Middle frontal gyrus (tissue), 1 donor: ENCODE data around the gene SLC26A1.
A peak's percentile ranks its signal among the peaks of the same experiment; 100 is the strongest.
"Not testable (repeated sequence)": the region's sequence is repeated elsewhere in the genome, so short reads cannot be mapped to it uniquely, and the experiment has no call there.

ENCODE experiments used
- DNase-seq: peaks from one replicate; pipeline ENCODE4 v3.0.0-alpha.2; 2015; ENCODE audit warnings: low spot score; ENCODE audit errors: extremely low spot score

SLC26A1 gene

DNA sequence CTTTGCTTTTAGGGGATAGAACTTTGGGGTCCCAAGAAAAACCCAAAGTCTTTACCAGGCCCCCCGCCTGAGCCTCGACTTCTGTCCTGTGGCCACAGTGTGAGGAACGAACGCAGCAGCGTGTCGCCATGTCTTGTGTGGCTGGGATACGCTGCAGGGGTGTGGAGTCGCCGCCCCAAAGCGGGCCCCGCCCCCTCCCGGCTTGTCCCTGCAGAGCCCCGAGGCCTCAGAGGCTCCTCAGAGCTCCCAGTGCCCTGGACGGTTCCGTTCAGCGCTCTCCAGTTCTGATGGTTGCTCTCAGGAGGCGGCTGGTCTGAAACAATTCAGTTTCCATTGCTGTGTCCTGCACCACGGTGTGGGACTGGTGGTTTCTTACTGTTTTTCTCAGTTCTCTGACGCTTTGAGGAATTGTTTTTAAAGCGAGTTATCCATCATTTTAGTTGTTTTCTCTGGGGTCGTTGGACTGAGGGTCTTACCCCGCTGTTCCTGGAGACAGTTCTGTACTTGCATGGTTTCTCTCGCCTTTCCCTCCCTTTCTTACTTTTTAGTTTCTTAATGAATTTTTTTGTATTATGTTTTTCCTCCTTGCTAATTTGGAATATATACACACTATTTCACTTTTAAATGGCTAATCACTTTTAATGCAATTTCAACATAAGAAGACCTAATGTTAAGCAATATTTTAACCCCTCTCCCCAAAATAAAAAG lies 7.9 kb downstream of the SLC26A1 start:
- no peak for DNase-seq

- no peak for DNase-seq
These were observed 8.7 kb downstream of the SLC26A1 start for GRCh38 chr4:984336-985054.

- DNase-seq, result no peak
These were observed 10.4 kb downstream of the SLC26A1 start for GRCh38 chr4:982814-983213.

GRCh38 chr4:982291-982690 lies 10.9 kb downstream of the SLC26A1 start:
- DNase-seq, result no peak

GRCh38 chr4:978957-979701 lies 14.1 kb downstream of the SLC26A1 start:
- no peak for DNase-seq

DNA sequence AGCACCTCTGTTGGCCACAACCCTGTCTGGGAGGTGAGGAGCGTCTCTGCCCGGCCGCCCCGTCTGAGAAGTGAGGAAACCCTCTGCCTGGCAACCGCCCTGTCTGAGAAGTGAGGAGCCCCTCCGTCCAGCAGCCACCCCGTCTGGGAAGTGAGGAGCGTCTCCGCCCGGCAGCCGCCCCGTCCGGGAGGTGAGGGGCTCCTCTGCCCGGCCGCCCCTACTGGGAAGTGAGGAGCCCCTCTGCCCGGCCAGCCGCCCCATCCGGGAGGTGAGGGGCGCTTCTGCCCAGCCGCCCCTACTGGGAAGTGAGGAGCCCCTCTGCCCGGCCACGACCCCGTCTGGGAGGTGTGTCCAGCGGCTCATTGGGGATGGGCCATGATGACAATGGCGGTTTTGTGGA lies 17.2 kb downstream of the SLC26A1 start:
- DNase-seq, result not testable (repeated sequence)

DNA sequence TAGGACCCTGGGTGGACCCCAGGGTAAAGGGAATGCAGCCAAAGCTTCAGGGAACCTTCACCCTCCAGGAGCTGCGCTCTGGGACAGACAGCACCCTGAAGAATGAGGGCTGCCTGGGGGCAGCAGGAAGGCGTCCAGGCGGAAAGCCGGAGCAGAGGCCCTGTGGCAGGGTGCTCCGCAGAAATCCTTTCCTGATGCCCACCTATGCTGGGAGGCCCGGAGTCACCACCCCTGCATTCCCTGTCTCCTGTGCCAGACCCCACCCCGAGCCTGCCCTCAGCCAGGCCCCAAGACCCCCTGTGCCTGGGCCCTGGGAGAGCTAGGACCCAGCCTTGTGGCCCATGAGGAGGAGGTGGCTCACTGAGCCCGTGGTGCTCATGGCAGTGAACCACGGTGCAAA lies 18.5 kb downstream of the SLC26A1 start:
- no peak for DNase-seq

DNA sequence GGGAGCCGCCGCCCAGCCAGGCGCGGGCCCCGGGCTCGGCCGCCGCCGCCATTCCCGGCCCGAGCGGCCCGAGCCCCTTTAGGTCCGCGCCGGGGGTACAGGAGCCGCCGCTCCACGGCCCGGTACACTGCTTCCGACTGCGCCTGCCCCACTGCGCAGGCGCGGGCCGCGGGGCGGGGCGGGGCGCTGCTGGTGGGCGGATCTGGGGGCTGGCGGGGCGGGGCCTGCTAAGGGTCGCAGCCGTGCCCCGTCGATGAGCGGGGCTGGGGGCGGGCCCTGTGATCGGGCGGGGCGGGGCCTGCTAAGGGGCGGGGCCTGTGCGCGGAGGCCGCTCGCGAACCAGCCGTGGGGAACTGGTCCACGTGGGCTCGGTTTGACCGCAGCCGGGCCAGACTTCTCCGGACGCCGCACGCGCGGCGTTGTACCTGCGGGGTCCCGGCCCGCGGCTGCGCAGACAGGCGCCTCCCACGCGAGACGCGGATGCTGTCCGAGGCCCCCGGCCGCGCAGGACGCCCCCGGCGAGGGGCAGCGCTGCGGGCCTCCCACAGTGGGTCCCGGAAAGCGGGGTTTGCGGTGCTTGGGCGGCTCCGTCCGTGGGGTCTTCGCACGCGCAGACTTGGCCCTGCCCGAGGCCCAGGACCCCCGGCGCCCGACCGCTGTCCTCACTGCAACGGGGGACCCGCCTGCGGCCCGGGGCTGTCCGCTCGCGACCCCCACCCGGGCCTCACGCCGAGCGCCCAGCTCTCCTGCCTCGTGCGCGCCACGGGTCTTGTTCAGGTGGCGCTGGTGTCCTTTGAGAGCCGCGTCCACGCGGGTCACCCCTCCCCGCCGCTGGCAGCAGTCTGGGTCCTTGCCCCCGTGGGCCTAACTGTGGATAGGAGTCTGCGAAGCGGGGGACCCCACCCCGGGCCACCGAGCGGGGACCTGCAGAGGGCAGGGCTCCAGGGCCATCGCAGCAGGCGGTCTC lies 19.5 kb downstream of the SLC26A1 start, which contains the start of gene DGKQ:
Gene DGKQ, minus strand, starts transcription at position 139 of the 967 bp plus-strand sequence. Its CDS starts 87 bp downstream, at position 52.
- peak; percentile 76 for DNase-seq

DNA sequence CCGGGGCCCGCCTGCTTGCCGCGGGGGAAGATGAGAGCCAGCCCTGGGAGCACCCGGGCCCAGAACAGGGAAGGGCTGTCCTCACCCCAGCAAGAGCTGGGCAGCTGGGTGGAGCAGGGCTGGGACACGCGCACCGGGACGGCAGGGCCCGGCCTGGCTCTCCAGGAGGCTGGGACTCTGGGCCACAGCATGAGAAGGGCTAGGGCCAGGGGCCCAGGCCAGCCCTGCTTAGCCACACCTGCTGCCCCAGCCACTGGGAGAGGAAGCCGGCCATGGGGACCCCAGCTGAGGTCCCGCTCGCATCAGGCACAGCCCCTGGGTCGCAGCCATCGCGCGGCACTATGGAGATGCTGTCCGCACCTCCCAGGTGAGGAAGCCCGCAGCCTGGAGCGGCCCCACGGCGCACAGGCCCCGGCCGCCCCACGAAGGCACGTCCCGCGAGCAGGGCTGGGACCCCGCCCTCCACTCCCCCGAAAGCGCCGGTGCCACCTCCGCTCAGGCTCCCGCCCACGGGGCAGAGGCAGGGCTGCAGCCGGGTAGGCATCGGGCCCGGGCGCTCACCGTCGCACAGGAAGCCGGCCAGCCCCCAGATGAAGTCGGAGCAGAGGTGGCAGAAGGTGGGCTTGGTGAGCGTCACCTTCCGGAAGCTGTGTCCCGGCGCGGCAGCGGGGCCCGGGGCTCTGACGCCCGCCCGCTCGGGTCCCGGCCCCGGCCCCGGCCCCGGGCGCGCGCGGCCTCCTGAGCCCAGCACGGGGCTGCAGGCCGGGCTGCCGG lies 20.4 kb downstream of the SLC26A1 start:
- no peak for DNase-seq

DNA sequence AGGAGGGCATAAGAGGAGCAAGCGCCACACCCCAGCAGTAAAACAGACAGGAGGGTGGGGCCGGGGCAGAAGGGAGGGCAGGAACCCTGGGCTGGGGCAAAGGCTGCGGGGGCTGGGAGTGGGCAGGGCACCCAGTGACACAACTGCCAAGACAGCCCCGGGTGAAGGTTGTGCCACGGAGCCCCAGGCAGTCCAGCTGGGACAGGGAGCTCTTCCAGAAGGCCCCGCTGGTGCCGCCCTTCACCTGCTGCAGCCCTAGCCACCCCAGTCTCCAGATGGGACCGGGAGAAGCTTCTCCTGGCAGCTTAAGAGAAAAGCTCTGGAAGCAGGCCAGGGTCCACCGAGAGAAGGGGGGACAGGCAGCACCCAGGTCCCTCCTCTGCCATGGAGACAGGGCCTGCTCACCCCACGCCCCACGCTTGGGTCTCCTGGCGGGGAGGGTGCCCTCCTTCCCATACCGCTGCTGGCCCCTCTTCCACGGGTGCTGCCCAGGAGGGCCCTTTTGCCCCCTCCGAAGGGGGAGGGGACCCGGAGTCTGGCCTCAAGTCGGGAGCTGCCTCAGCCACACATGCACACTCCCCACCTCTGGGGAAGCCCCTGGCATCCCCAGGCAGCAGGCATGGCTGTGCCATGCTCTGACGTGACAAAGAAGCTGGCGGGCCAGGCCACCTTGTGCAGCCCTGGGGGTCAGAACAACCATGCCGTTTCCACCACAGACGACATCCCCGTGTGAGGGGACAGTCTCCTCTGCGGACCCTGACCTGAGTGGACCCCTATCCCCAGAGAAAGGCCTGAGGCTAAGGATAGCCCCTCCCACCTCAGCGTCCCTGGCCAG lies 21.3 kb downstream of the SLC26A1 start:
- DNase-seq, result no peak

DNA sequence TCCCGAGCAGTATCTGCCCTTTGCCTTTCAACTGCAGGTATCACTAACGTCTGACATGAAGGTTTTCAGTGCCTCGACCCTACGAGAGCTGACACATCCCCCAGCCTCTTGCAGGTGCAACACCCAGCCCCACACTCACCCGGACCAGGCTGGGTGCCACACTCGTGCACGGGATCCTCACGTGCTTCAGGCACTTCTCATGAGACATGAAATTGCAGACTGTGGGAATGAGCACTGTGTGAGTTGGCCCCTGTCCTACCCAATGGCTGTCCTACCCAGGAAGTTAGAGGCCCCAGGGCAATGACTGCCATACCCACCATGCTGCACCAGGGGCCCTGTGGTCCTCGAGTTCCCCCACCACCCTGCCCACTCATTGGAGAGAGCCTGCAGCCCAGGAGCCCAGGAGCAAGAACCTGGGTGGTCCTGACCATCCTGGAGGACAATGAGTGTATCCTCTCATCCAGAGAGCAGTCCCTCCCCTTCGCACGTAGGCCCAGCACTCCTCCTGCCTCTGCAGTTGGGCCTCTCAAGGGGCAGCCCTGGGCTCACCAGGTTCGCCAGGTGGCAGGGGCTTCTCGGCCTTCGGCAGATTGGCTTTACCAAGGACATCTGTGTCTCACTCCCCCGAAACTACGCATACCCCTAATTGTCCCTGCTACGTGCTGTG lies 22.2 kb downstream of the SLC26A1 start:
- DNase-seq, result no peak

DNA sequence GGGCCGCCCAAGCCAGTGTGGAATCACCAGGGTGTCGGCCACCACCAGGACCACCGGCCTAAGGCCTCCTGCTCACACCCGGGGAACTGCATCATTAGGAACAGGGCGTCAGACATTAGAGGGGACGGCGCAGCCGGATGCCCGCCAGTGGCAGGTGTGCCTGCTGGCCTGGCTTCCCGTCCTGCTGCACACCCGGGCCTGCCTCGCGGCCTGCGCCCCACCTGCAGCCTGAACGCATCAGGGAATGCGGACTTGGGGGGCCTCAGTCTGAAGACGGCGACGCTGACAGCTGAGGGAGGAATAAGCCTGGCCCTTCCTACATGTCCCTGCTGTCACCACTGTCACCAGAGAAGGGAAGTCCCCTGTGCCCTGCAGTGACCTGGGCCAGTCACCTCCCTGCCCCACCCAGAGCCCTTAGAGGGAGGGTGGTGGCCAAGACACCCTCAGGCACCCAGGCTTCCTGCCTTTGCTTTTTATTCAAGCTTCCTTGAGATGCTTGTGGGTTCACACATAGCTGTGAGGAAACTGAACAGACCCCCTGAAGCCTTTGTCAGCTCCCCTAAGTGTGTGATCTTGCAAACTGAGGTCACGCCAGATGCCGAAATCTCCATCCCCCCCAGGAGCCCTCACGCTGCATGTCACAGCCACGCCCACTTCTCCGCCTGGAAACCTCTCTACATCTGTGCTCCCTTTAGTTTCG lies 23.0 kb downstream of the SLC26A1 start:
- DNase-seq, result no peak

GRCh38 chr4:968621-969394 lies 24.4 kb downstream of the SLC26A1 start:
- no peak for DNase-seq

DNA sequence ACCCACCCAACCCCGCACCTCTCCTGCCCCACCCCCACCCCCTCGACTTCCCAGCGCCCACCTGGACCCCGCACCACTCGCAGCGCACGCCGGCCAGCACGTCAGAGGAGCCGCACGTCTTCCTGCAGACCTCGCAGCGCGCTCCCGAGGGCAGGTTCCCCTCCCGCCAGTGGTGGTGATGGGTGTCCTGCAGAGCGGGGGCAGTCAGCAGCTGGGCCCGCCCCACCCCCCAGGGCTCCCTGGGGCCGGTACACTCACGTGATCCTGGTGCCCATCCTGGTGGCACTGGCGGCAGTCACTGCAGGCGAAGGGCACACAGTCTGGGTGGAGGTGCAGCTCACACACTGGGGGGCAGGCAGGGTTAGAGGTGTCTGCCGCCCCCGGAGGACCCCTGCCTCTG lies 25.0 kb downstream of the SLC26A1 start:
- no peak for DNase-seq

- DNase-seq, result no peak
These were observed 25.8 kb downstream of the SLC26A1 start for GRCh38 chr4:967113-968104.
